ENCODE measurements around the gene SLC38A3. TPM values are rescaled to one million over a fixed set of nuclear protein-coding genes. Genes with fewer than 3 reads are reported as not detected.

Gene SLC38A3
- total and polyA plus RNA-seq, 4 donors, result 10.5 to 71.5 (median 55.3) TPM

DNA sequence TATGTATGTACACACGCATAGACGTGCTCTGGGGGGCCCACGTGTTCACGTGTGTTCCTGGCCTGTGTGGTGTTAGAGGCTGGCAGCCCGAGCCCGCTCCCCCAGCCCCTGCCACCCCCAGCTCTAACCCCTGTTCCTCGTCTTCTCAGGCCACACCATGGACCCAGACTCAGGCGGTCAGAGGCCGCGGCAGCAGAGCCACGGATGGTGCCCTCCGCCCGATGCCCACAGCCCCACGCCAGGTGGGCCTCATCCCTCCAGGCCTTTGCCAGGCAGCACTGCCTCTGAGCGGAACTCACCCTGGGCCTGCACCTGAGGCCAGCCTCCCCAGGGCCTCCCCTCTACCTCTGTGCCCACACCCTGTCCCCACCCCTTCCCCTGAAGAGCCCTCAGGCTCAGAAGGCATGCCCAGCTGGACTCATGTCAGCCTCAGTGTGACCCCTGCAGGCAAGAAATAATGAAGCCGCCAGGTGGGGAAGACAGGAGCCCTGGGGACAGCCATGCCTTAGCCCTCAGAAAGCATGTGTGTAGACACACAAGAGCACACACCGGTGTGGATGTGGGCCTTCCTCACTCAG, 30.0 kb upstream of the SLC38A3 start:
- no peaks in the 10 kb centered on the region for H3K9me3 ChIP-seq (ENCODE audit: control insufficient read depth, insufficient read depth, low read length)
- H3K27ac ChIP-seq (ENCODE audit: low read depth, low read length), result no peak overlapping the region
- no peak for DNase-seq (ENCODE audit: low read depth in 4 of 6, low spot score in 6 of 6)
- WGBS (ENCODE audit: insufficient coverage), result 89% methylated on average over 17 of the region's 17 CpGs
- H3K4me3 ChIP-seq (ENCODE audit: low read depth, low read length), result no peak overlapping the region
- H3K36me3 ChIP-seq (ENCODE audit: control insufficient read depth, insufficient read depth, low read length), result peaks cover 58% of the 10 kb centered on the region
- H3K27me3 ChIP-seq (ENCODE audit: control insufficient read depth, insufficient read depth, low read length), result no peaks in the 10 kb centered on the region
- H3K4me1 ChIP-seq (ENCODE audit: control insufficient read depth, insufficient read depth, low read length), result peaks cover 7% of the 10 kb centered on the region

- peaks cover 4% of the 10 kb centered on the region for H3K4me1 ChIP-seq (ENCODE audit: control insufficient read depth, insufficient read depth, low read length)
- peaks cover 46% of the 10 kb centered on the region for H3K36me3 ChIP-seq (ENCODE audit: control insufficient read depth, insufficient read depth, low read length)
- H3K27me3 ChIP-seq (ENCODE audit: control insufficient read depth, insufficient read depth, low read length), result no peaks in the 10 kb centered on the region
- WGBS (ENCODE audit: insufficient coverage), result 87% methylated on average over 2 of the region's 2 CpGs
- H3K4me3 ChIP-seq (ENCODE audit: low read depth, low read length), result no peak overlapping the region
- H3K27ac ChIP-seq (ENCODE audit: low read depth, low read length), result no peak overlapping the region
- no peak for DNase-seq (ENCODE audit: low read depth in 4 of 6, low spot score in 6 of 6)
- no peaks in the 10 kb centered on the region for H3K9me3 ChIP-seq (ENCODE audit: control insufficient read depth, insufficient read depth, low read length)
These were observed 27.7 kb upstream of the SLC38A3 start for GRCh38 chr3:50177346-50177745.

GRCh38 chr3:50179710-50180109, 25.4 kb upstream of the SLC38A3 start:
- H3K4me3 ChIP-seq (ENCODE audit: low read depth, low read length), result no peak overlapping the region
- no peaks in the 10 kb centered on the region for H3K9me3 ChIP-seq (ENCODE audit: control insufficient read depth, insufficient read depth, low read length)
- H3K27ac ChIP-seq (ENCODE audit: low read depth, low read length), result no peak overlapping the region
- peaks cover 54% of the 10 kb centered on the region for H3K36me3 ChIP-seq (ENCODE audit: control insufficient read depth, insufficient read depth, low read length)
- DNase-seq (ENCODE audit: low read depth in 4 of 6, low spot score in 6 of 6), result no peak
- no peaks in the 10 kb centered on the region for H3K4me1 ChIP-seq (ENCODE audit: control insufficient read depth, insufficient read depth, low read length)
- no CpG with 5 or more reads among the region's 2 CpGs for WGBS (ENCODE audit: insufficient coverage)
- no peaks in the 10 kb centered on the region for H3K27me3 ChIP-seq (ENCODE audit: control insufficient read depth, insufficient read depth, low read length)

- peaks cover 51% of the 10 kb centered on the region for H3K36me3 ChIP-seq (ENCODE audit: control insufficient read depth, insufficient read depth, low read length)
- H3K27me3 ChIP-seq (ENCODE audit: control insufficient read depth, insufficient read depth, low read length), result no peaks in the 10 kb centered on the region
These were observed 23.1 kb upstream of the SLC38A3 start for GRCh38 chr3:50181985-50182384.

DNA sequence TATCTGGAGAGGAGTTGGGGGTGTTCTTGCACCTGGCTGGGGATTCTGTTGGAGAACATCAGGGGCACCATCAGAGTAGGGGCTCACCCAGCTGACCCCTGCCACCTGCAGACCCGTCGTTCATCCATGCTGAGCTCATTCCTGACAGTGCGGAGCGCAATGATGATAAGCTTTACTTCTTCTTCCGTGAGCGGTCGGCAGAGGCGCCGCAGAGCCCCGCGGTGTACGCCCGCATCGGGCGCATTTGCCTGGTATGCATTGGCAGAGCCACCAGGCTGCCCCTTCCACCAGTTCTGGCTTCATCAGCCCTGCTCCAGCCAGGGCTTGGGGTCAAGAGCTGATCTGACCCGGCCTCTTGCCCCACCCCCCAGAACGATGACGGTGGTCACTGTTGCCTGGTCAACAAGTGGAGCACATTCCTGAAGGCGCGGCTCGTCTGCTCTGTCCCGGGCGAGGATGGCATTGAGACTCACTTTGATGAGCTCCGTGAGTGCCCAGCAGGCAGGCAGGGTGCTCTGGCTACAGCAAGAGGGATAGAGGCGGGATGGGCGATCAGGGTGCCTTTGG, 22.5 kb upstream of the SLC38A3 start:
- H3K9me3 ChIP-seq (ENCODE audit: control insufficient read depth, insufficient read depth, low read length), result no peaks in the 10 kb centered on the region
- H3K4me3 ChIP-seq (ENCODE audit: low read depth, low read length), result no peak overlapping the region
- WGBS (ENCODE audit: insufficient coverage), result 90% methylated on average over 26 of the region's 26 CpGs
- H3K27ac ChIP-seq (ENCODE audit: low read depth, low read length), result no peak overlapping the region
- no peaks in the 10 kb centered on the region for H3K27me3 ChIP-seq (ENCODE audit: control insufficient read depth, insufficient read depth, low read length)
- H3K4me1 ChIP-seq (ENCODE audit: control insufficient read depth, insufficient read depth, low read length), result no peaks in the 10 kb centered on the region
- peaks cover 50% of the 10 kb centered on the region for H3K36me3 ChIP-seq (ENCODE audit: control insufficient read depth, insufficient read depth, low read length)
- no peak for DNase-seq (ENCODE audit: low read depth in 4 of 6, low spot score in 6 of 6)

More at GRCh38 chr3:50181985-50182384, 23.1 kb upstream of the SLC38A3 start:
- no peak for DNase-seq (ENCODE audit: low read depth in 4 of 6, low spot score in 6 of 6)
- H3K4me3 ChIP-seq (ENCODE audit: low read depth, low read length), result no peak overlapping the region
- 91% methylated on average over 5 of the region's 5 CpGs for WGBS (ENCODE audit: insufficient coverage)
- H3K9me3 ChIP-seq (ENCODE audit: control insufficient read depth, insufficient read depth, low read length), result no peaks in the 10 kb centered on the region
- H3K4me1 ChIP-seq (ENCODE audit: control insufficient read depth, insufficient read depth, low read length), result no peaks in the 10 kb centered on the region
- H3K27ac ChIP-seq (ENCODE audit: low read depth, low read length), result no peak overlapping the region

GRCh38 chr3:50183755-50184154, 21.3 kb upstream of the SLC38A3 start:
- Histone ChIP-seq H3K4me1 (ENCODE audit: control insufficient read depth, insufficient read depth, low read length) (peaks cover 2% of the 10 kb centered on the region), H3K36me3 (ENCODE audit: control insufficient read depth, insufficient read depth, low read length) (peaks cover 57% of the 10 kb centered on the region), H3K27me3 (ENCODE audit: control insufficient read depth, insufficient read depth, low read length) (no peaks in the 10 kb centered on the region), H3K9me3 (ENCODE audit: control insufficient read depth, insufficient read depth, low read length) (no peaks in the 10 kb centered on the region), H3K27ac (ENCODE audit: low read depth, low read length) (no peak overlapping the region), H3K4me3 (ENCODE audit: low read depth, low read length) (no peak overlapping the region)
- 87% methylated on average over 6 of the region's 6 CpGs for WGBS (ENCODE audit: insufficient coverage)
- DNase-seq (ENCODE audit: low read depth in 4 of 6, low spot score in 6 of 6), result no peak

DNA sequence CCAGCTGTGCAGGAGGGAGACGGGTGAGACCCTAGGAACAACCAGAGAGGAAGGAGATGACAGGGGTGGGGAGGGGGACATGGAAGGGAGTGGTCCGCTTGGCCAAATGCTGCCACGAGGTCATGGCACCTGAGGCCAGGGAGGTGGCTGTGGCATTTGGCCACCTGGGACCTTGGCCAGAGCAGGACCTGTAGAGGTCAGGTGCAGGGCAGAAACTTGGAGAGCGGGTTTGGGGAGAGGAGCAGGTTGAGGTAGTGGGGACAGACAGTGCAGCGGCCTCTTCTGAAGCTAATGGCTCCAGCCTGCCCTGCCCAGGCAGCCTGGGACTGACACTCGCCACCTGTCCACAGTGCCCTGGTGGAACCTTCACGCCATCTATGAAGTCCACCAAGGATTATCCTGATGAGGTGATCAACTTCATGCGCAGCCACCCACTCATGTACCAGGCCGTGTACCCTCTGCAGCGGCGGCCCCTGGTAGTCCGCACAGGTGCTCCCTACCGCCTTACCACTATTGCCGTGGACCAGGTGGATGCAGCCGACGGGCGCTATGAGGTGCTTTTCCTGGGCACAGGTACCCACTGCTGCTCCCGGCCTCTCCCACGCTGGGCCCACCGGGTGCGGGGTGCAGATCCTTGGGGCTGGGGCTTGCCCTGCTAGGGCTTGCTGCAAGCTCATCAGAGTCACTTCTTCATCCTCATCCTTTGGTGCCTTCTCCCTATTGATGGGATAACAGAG, 20.7 kb upstream of the SLC38A3 start:
- WGBS (ENCODE audit: insufficient coverage), result 98% methylated on average over 20 of the region's 21 CpGs
- Histone ChIP-seq H3K27ac (ENCODE audit: low read depth, low read length) (no peak overlapping the region), H3K27me3 (ENCODE audit: control insufficient read depth, insufficient read depth, low read length) (no peaks in the 10 kb centered on the region), H3K9me3 (ENCODE audit: control insufficient read depth, insufficient read depth, low read length) (no peaks in the 10 kb centered on the region), H3K36me3 (ENCODE audit: control insufficient read depth, insufficient read depth, low read length) (peaks cover 57% of the 10 kb centered on the region), H3K4me1 (ENCODE audit: control insufficient read depth, insufficient read depth, low read length) (peaks cover 8% of the 10 kb centered on the region), H3K4me3 (ENCODE audit: low read depth, low read length) (no peak overlapping the region)
- no peak for DNase-seq (ENCODE audit: low read depth in 4 of 6, low spot score in 6 of 6)

DNA sequence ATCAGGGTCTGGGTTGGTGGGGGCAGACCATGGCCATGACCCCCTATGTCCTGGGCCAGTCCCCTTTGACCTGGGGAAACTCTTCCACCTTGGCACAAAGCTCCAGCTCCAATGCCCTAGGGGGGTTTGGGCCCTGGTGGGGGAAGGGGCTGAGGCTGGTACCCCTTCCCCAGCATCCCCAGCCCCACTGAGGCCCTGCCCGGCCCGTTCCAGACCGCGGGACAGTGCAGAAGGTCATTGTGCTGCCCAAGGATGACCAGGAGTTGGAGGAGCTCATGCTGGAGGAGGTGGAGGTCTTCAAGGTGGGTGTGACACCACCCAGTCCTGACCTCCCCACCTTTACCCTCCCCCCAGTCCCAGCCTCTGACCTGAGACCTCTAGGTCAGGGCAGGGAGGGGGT, 19.8 kb upstream of the SLC38A3 start:
- peaks cover 12% of the 10 kb centered on the region for H3K4me1 ChIP-seq (ENCODE audit: control insufficient read depth, insufficient read depth, low read length)
- no CpG with 5 or more reads among the region's 4 CpGs for WGBS (ENCODE audit: insufficient coverage)
- peaks cover 57% of the 10 kb centered on the region for H3K36me3 ChIP-seq (ENCODE audit: control insufficient read depth, insufficient read depth, low read length)
- no peak overlapping the region for H3K27ac ChIP-seq (ENCODE audit: low read depth, low read length)
- DNase-seq (ENCODE audit: low read depth in 4 of 6, low spot score in 6 of 6), result no peak
- H3K9me3 ChIP-seq (ENCODE audit: control insufficient read depth, insufficient read depth, low read length), result no peaks in the 10 kb centered on the region
- no peak overlapping the region for H3K4me3 ChIP-seq (ENCODE audit: low read depth, low read length)
- H3K27me3 ChIP-seq (ENCODE audit: control insufficient read depth, insufficient read depth, low read length), result no peaks in the 10 kb centered on the region

GRCh38 chr3:50186096-50186495, 19.0 kb upstream of the SLC38A3 start:
- Histone ChIP-seq H3K27ac (ENCODE audit: low read depth, low read length) (no peak overlapping the region), H3K27me3 (ENCODE audit: control insufficient read depth, insufficient read depth, low read length) (no peaks in the 10 kb centered on the region), H3K9me3 (ENCODE audit: control insufficient read depth, insufficient read depth, low read length) (no peaks in the 10 kb centered on the region), H3K4me1 (ENCODE audit: control insufficient read depth, insufficient read depth, low read length) (peaks cover 12% of the 10 kb centered on the region), H3K36me3 (ENCODE audit: control insufficient read depth, insufficient read depth, low read length) (peaks cover 57% of the 10 kb centered on the region), H3K4me3 (ENCODE audit: low read depth, low read length) (no peak overlapping the region)
- 94% methylated on average over 7 of the region's 10 CpGs for WGBS (ENCODE audit: insufficient coverage)
- DNase-seq (ENCODE audit: low read depth in 4 of 6, low spot score in 6 of 6), result no peak

DNA sequence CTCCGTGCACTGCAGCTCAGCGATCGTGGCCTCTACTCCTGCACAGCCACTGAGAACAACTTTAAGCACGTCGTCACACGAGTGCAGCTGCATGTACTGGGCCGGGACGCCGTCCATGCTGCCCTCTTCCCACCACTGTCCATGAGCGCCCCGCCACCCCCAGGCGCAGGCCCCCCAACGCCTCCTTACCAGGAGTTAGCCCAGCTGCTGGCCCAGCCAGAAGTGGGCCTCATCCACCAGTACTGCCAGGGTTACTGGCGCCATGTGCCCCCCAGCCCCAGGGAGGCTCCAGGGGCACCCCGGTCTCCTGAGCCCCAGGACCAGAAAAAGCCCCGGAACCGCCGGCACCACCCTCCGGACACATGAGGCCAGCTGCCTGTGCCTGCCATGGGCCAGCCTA, 17.3 kb upstream of the SLC38A3 start:
- peaks cover 49% of the 10 kb centered on the region for H3K36me3 ChIP-seq (ENCODE audit: control insufficient read depth, insufficient read depth, low read length)
- peaks cover 15% of the 10 kb centered on the region for H3K4me1 ChIP-seq (ENCODE audit: control insufficient read depth, insufficient read depth, low read length)
- H3K27me3 ChIP-seq (ENCODE audit: control insufficient read depth, insufficient read depth, low read length), result peaks cover 1% of the 10 kb centered on the region
- no peaks in the 10 kb centered on the region for H3K9me3 ChIP-seq (ENCODE audit: control insufficient read depth, insufficient read depth, low read length)
- no peak overlapping the region for H3K27ac ChIP-seq (ENCODE audit: low read depth, low read length)
- DNase-seq (ENCODE audit: low read depth in 4 of 6, low spot score in 6 of 6), result no peak
- 94% methylated on average over 14 of the region's 19 CpGs for WGBS (ENCODE audit: insufficient coverage)
- H3K4me3 ChIP-seq (ENCODE audit: low read depth, low read length), result no peak overlapping the region

All from spinal cord (tissue), 10 donors.